Natural killer cell (primary cell): ENCODE measurements around the gene MORN1. TPM values are rescaled to one million over a fixed set of nuclear protein-coding genes. Genes with fewer than 3 reads are reported as not detected.

ENCODE experiments used
- ATAC-seq, 3 donors: fragments of 150-1000 bp in 2 of 3; fragments of 200-7000 bp in 1 of 3; cut with Tn5 transposase; 1 replicate in 1 of 3; 2 replicates in 2 of 3; pipeline ENCODE4 v1.10.0; 2021; ENCODE audit warnings: mild to moderate bottlenecking in 2 of 3, moderate library complexity in 2 of 3
- DNase-seq, 2 donors: peaks; one replicate each; pipeline versions ENCODE4 v3.0.0 to v3.0.0-alpha.2; 2013 to 2021; ENCODE audit warnings: mixed read lengths in 1 of 2
- H3K27ac ChIP-seq: one replicate; pipeline ENCODE4 v1.5.1; 2013; ENCODE audit warnings: mild to moderate bottlenecking, low read length
- H3K27me3 ChIP-seq: one replicate; pipeline ENCODE4 v1.6.1; 2013; ENCODE audit warnings: low read length; ENCODE audit not compliant: control insufficient read depth, insufficient read depth
- H3K36me3 ChIP-seq: one replicate; pipeline ENCODE4 v1.6.1; 2013; ENCODE audit warnings: low read length; ENCODE audit not compliant: control insufficient read depth, insufficient read depth
- H3K4me1 ChIP-seq: one replicate; pipeline ENCODE4 v1.6.1; 2013; ENCODE audit warnings: low read length; ENCODE audit not compliant: control insufficient read depth, insufficient read depth
- H3K4me3 ChIP-seq: one replicate; pipeline ENCODE4 v1.5.1; 2013; ENCODE audit warnings: low read length
- H3K9me3 ChIP-seq: one replicate; pipeline ENCODE4 v1.6.1; 2013; ENCODE audit warnings: low read length; ENCODE audit not compliant: control insufficient read depth, insufficient read depth
- H3K27ac Mint-ChIP-seq, 2 donors: one replicate each; pipeline ENCODE4 v1.8.0; 2022; ENCODE audit warnings: mild to moderate bottlenecking in 2 of 2, mixed read lengths in 2 of 2, moderate library complexity in 1 of 2
- H3K27me3 Mint-ChIP-seq, 2 donors: one replicate each; pipeline ENCODE4 v1.8.0; 2022; ENCODE audit warnings: low read depth in 2 of 2, mixed read lengths in 2 of 2
- H3K36me3 Mint-ChIP-seq: one replicate; pipeline ENCODE4 v1.8.0; 2022; ENCODE audit warnings: mixed read lengths
- H3K4me1 Mint-ChIP-seq, 2 donors: one replicate each; pipeline ENCODE4 v1.8.0; 2022; ENCODE audit warnings: mixed read lengths in 2 of 2
- H3K4me3 Mint-ChIP-seq: one replicate; pipeline ENCODE4 v1.8.0; 2022; ENCODE audit warnings: mild to moderate bottlenecking, moderate library complexity, mixed read lengths
- H3K9me3 Mint-ChIP-seq, 2 donors: one replicate each; pipeline ENCODE4 v1.8.0; 2022; ENCODE audit warnings: mixed read lengths in 2 of 2
- WGBS: methylation state at CpG from one replicate; pipeline ENCODE4 v1.1.7; 2013; ENCODE audit warnings: missing lambda C conversion rate; ENCODE audit not compliant: insufficient coverage; 5-methylcytosine and 5-hydroxymethylcytosine counted together
- intact Hi-C: fragments of 100-400 bp; cut with micrococcal nuclease; formaldehyde crosslinking; loops from one replicate; pipeline ENCODE4 v1.14.2; 2022
- total RNA-seq, 4 donors: library from RNA; stranded (reverse); fragments of 120-200 nt in 1 of 4; gene quantifications; one replicate each; pipeline versions ENCODE4 v1.2.3 to v1.2.4, GENCODE V29; 2013 to 2022
- TF ChIP-seq, protein P1 (sequence below): fragments of 200-600 bp; IDR thresholded peaks from one replicate; pipeline ENCODE4 v1.8.0; 2022; ENCODE audit warnings: antibody characterized with exemption

MORN1 gene
- total RNA-seq, 3 donors from 2014 or later (not counting 1 experiment from before 2014, with no cell fraction given) = 8.0 to 9.3 (median 8.8) TPM

DNA sequence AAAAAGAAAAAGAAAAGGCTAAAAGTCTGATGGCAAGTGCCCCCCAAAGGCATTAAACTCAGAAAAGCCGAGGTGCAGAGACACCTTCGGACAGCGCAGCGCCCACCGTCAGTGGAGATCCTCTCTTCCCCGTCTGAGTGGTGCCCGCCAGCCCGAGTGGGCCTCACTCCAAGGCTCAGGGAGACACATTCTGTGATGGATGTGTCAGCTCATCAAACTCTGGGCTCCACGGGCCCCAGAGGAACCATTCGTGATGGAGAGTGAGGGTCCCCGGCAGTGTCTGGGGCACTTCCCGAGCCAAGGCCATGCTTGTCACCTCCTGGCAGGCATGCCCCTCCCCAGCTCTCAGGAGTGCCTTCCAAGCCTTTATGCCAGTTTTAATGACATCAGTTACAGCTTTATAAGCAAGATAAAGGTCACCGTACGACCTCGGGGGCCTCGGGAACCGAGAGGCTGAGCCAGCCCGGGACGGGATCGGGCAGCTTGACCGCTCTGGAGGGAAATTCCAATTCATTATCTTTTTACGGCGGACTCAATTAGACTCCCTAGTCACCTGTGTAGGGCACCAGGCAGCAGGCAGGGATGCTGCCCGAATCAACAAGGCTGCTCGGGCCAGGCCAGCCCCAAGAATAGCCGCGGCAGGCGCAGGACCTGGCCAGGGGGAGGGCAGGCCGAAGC is 49.5 kb downstream of the MORN1 start:
- H3K4me1 ChIP-seq = no peaks in the 10 kb centered on the region
- H3K27ac ChIP-seq = no peak overlapping the region
- H3K9me3 Mint-ChIP-seq = no peaks in the 10 kb centered on the region
- H3K27me3 Mint-ChIP-seq = no peaks in the 10 kb centered on the region
- H3K9me3 ChIP-seq = no peaks in the 10 kb centered on the region
- TF ChIP-seq, protein P1, sequence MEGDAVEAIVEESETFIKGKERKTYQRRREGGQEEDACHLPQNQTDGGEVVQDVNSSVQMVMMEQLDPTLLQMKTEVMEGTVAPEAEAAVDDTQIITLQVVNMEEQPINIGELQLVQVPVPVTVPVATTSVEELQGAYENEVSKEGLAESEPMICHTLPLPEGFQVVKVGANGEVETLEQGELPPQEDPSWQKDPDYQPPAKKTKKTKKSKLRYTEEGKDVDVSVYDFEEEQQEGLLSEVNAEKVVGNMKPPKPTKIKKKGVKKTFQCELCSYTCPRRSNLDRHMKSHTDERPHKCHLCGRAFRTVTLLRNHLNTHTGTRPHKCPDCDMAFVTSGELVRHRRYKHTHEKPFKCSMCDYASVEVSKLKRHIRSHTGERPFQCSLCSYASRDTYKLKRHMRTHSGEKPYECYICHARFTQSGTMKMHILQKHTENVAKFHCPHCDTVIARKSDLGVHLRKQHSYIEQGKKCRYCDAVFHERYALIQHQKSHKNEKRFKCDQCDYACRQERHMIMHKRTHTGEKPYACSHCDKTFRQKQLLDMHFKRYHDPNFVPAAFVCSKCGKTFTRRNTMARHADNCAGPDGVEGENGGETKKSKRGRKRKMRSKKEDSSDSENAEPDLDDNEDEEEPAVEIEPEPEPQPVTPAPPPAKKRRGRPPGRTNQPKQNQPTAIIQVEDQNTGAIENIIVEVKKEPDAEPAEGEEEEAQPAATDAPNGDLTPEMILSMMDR = no peak
- H3K27me3 ChIP-seq = no peaks in the 10 kb centered on the region
- H3K4me1 Mint-ChIP-seq = no peaks in the 10 kb centered on the region
- H3K4me3 ChIP-seq = no peak overlapping the region
- no peak overlapping the region for H3K4me3 Mint-ChIP-seq
- intact Hi-C loops = no loop called here
- WGBS = 96% methylated on average over 29 of the region's 29 CpGs
- H3K27ac Mint-ChIP-seq = no peak overlapping the region
- DNase-seq (no peak), ATAC-seq (no peak)
- no peaks in the 10 kb centered on the region for H3K36me3 ChIP-seq
- no peaks in the 10 kb centered on the region for H3K36me3 Mint-ChIP-seq

- Histone ChIP-seq H3K27ac (no peak overlapping the region), H3K36me3 (no peaks in the 10 kb centered on the region), H3K4me1 (no peaks in the 10 kb centered on the region), H3K27me3 (no peaks in the 10 kb centered on the region), H3K4me3 (no peak overlapping the region), H3K9me3 (no peaks in the 10 kb centered on the region)
- DNase-seq (no peak), ATAC-seq (no peak)
- Mint-ChIP-seq H3K4me3 (no peak overlapping the region), H3K36me3 (no peaks in the 10 kb centered on the region), H3K4me1 (no peaks in the 10 kb centered on the region), H3K27ac (no peak overlapping the region), H3K9me3 (no peaks in the 10 kb centered on the region), H3K27me3 (no peaks in the 10 kb centered on the region)
- WGBS = 92% methylated on average over 14 of the region's 14 CpGs
- intact Hi-C loops = no loop called here
- TF ChIP-seq, protein P1 = no peak
These were observed 50.5 kb downstream of the MORN1 start for GRCh38 chr1:2340918-2341254.

DNA sequence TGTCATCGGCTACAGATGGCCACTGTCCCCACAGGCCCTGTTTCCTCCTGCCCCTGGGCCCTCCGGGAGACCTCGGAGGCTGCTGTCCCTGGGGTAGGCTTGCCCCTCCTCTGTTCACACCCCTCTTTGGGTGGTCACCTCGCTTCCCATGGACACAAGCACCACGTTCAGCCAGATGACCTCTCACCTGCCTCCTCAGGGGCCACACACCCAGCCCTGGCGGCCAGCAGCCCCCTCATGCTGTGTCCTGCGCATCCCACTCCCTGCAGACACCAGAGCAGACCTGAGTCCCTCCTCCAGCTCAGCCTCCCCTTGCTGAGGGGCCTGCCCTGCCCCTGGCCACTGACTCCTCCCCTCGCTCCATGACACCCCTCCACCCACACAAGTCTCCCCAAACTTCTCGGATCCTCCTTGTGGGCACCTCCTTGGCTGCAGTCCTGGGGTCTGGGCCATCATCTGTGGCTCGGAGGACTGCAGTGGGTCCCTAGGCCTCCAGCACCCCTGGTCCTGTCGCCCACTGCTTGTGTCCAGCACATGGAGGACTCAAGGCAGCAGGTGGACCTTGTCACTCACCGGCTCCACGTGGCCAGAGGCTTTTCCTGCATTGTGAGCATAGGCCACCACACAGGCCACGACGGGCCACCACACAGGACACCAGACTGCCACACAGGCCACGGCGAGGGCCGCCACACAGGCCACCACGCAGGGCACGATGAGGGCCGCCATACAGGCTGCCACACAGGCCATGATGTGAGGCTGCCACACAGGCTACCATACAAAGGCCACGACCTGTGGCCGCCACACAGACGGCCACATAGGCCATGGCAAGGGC is 51.1 kb downstream of the MORN1 start:
- Mint-ChIP-seq H3K27ac (no peak overlapping the region), H3K4me1 (no peaks in the 10 kb centered on the region), H3K9me3 (no peaks in the 10 kb centered on the region), H3K36me3 (no peaks in the 10 kb centered on the region), H3K27me3 (no peaks in the 10 kb centered on the region), H3K4me3 (no peak overlapping the region)
- no peaks in the 10 kb centered on the region for H3K4me1 ChIP-seq
- ATAC-seq = no peak
- no peaks in the 10 kb centered on the region for H3K36me3 ChIP-seq
- no peaks in the 10 kb centered on the region for H3K27me3 ChIP-seq
- no peaks in the 10 kb centered on the region for H3K9me3 ChIP-seq
- H3K4me3 ChIP-seq = no peak overlapping the region
- H3K27ac ChIP-seq = no peak overlapping the region
- 90% methylated on average over 24 of the region's 24 CpGs for WGBS
- no peak for DNase-seq
- intact Hi-C loops = no loop called here
- TF ChIP-seq, protein P1 = no peak
